HG03066 (cell line): ENCODE data around the gene MEIOC.
"Not testable (repeated sequence)": the region's sequence is repeated elsewhere in the genome, so short reads cannot be mapped to it uniquely, and the experiment has no call there.

Source experiments
- ATAC-seq: cut with Tn5 transposase; IDR thresholded peaks from one replicate; pipeline ENCODE4 v1.9.1; 2021; ENCODE audit warnings: low read depth; ENCODE audit not compliant: unreplicated experiment

Gene MEIOC

GRCh38 chr17:44700288-44700687 lies 44.0 kb downstream of the MEIOC start:
- ATAC-seq = not testable (repeated sequence)

- ATAC-seq = no peak
Observed at GRCh38 chr17:44707755-44708400, 51.6 kb downstream of the MEIOC start.

- peak; percentile 68 for ATAC-seq
Observed at GRCh38 chr17:44708401-44709263, 52.4 kb downstream of the MEIOC start, which contains the start of gene DBF4B. Gene DBF4B, plus strand, starts transcription at chr17:44708665. Its CDS starts 156 bp downstream, at chr17:44708821.

GRCh38 chr17:44719444-44719843 lies 63.2 kb downstream of the MEIOC start:
- no peak for ATAC-seq

GRCh38 chr17:44722254-44722653 lies 66.0 kb downstream of the MEIOC start:
- ATAC-seq = no peak
